K562 (cell line): Measurements from ENCODE around the gene FKBP9. TPM values are rescaled to one million over a fixed set of nuclear protein-coding genes. Genes with fewer than 3 reads are reported as not detected.

ENCODE experiments used
- ATAC-seq: fragments of 200-7000 bp; cut with Tn5 transposase; 3 replicates; pipeline ENCODE4 v1.9.1; 2020; ENCODE audit warnings: moderate library complexity
- BruUV-seq: library from RNA; stranded (reverse); fragments of 400-500 nt; replicated peaks from 2 replicates; lab custom pipeline; 2021; lab: Mats Ljungman, UMichigan
- CTCF ChIA-PET: fragments of 300-600 bp; formaldehyde crosslinking; extraction: SDS; loops from one replicate; lab custom pipeline; 2021; ENCODE audit warnings: low intra/inter-chr PET ratio; lab: Yijun Ruan, JAX
- POLR2A ChIA-PET: fragments of 300-600, 350-650 bp; sonication (Branson Sonifier 250); formaldehyde crosslinking; extraction: SDS; loops from one replicate; lab custom pipeline; 2021; ENCODE audit warnings: antibody characterized with exemption, inconsistent platforms; lab: Yijun Ruan, JAX
- DNase-seq, 4 experiments: peaks; one replicate each; pipeline versions ENCODE4 v3.0.0 to v3.0.0-alpha.2; 2011 to 2018; ENCODE audit warnings: low spot score in 3 of 4, mixed read lengths in 3 of 4; ENCODE audit errors: extremely low read depth in 1 of 4
- FAIRE-seq: peaks from 2 replicates; lab custom pipeline; 2011; peaks lifted over from hg19 to GRCh38; lab: Jason Lieb, UNC
- H2AFZ ChIP-seq: 2 replicates; pipeline ENCODE4 v1.6.0; 2011; ENCODE audit warnings: low read depth, low read length, control low read depth, inconsistent platforms
- H3K27ac ChIP-seq: fragments of 200-600 bp; 3 replicates; pipeline ENCODE4 v1.8.0; 2011; ENCODE audit warnings: low read depth, mild to moderate bottlenecking, control low read depth, inconsistent platforms, low read length, moderate library complexity, mixed read lengths; ENCODE audit errors: extremely low read depth
- H3K27me3 ChIP-seq, 2 experiments: fragments of 300-600 bp in 1 of 2; 2 replicates in 1 of 2; 3 replicates in 1 of 2; pipeline versions ENCODE4 v1.6.0 to v1.8.0; 2011; ENCODE audit warnings: inconsistent platforms in 2 of 2, low read length in 2 of 2, mild to moderate bottlenecking in 1 of 2, mixed read lengths in 1 of 2, moderate library complexity in 1 of 2; ENCODE audit not compliant: control insufficient read depth in 2 of 2, insufficient read depth in 2 of 2
- H3K36me3 ChIP-seq: fragments of 300-600 bp; 3 replicates; pipeline ENCODE4 v1.8.0; 2011; ENCODE audit warnings: mild to moderate bottlenecking, low read length, inconsistent platforms; ENCODE audit not compliant: control insufficient read depth, insufficient read depth
- H3K4me1 ChIP-seq, 2 experiments: fragments of 200-600 bp in 1 of 2; replicated peaks in 1 of 2; 2 replicates in 1 of 2; 3 replicates in 1 of 2; pipeline versions ENCODE4 v1.5.1 to v1.8.0; 2011; ENCODE audit warnings: inconsistent platforms in 2 of 2, low read length in 2 of 2, mild to moderate bottlenecking in 1 of 2, mixed read lengths in 1 of 2, moderate library complexity in 1 of 2; ENCODE audit not compliant: control insufficient read depth in 2 of 2, insufficient read depth in 2 of 2
- H3K4me2 ChIP-seq: 2 replicates; pipeline ENCODE4 v1.6.1; 2011; ENCODE audit warnings: low read length, control low read depth, inconsistent platforms, mixed read lengths; ENCODE audit not compliant: insufficient read depth
- H3K4me3 ChIP-seq: fragments of 200-600 bp; sonication (generic), shearing (Covaris generic); 2 replicates; pipeline ENCODE4 v1.5.1; 2016; ENCODE audit warnings: control low read depth, inconsistent platforms
- H3K79me2 ChIP-seq: fragments of 200-600 bp; 3 replicates; pipeline ENCODE4 v1.8.0; 2011; ENCODE audit warnings: low read length, inconsistent platforms; ENCODE audit not compliant: control insufficient read depth, insufficient read depth
- H3K9ac ChIP-seq, 2 experiments: 2 replicates each; pipeline versions ENCODE4 v1.6.0 to v1.6.1; 2011; ENCODE audit warnings: low read depth in 2 of 2, low read length in 2 of 2, control low read depth in 1 of 2, inconsistent platforms in 1 of 2, mild to moderate bottlenecking in 1 of 2, mixed read lengths in 1 of 2; ENCODE audit not compliant: insufficient read depth in 1 of 2
- H3K9me1 ChIP-seq: one replicate; pipeline ENCODE4 v1.6.0; 2011; ENCODE audit warnings: inconsistent platforms, mild to moderate bottlenecking, low read length, moderate library complexity; ENCODE audit not compliant: control insufficient read depth, insufficient read depth
- H3K9me3 ChIP-seq: replicated peaks from 2 replicates; pipeline ENCODE4 v1.5.1; 2011; ENCODE audit warnings: low read depth, low read length, inconsistent platforms; ENCODE audit not compliant: control insufficient read depth, insufficient read depth
- H4K20me1 ChIP-seq: replicated peaks from 2 replicates; pipeline ENCODE4 v1.6.1; 2011; ENCODE audit warnings: low read length, inconsistent platforms, mixed read lengths; ENCODE audit not compliant: control insufficient read depth, insufficient read depth
- CXXC5 ChIP-seq: fragments of 250-450 bp; sonication (Bioruptor Pico); IDR thresholded peaks from 2 replicates; pipeline ENCODE4 v1.8.0; 2022; ENCODE audit warnings: inconsistent platforms, mild to moderate bottlenecking, moderate library complexity
- WGBS: fragments of 100-300 bp; shearing (Covaris generic); methylation state at CpG from one replicate; pipeline ENCODE4 v1.1.6; 2016; ENCODE audit warnings: low coverage, mixed read lengths; ENCODE audit not compliant: insufficient coverage; ENCODE audit errors: missing lambda C conversion rate; 5-methylcytosine and 5-hydroxymethylcytosine counted together
- in situ Hi-C: fragments of 300-500 bp; cut with MboI; formaldehyde crosslinking; loops from 4 replicates; pipeline ENCODE4 v1.15.0; 2018; ENCODE audit warnings: inconsistent platforms, mixed read lengths
- intact Hi-C: fragments of 100-400 bp; cut with micrococcal nuclease; formaldehyde crosslinking; loops from 2 replicates; pipeline ENCODE4 v1.14.2; 2022
- polyA plus RNA-seq, 8 experiments: library from polyadenylated mRNA; depleted of rRNA in 4 of 8; stranded (reverse) in 5 of 8; unstranded in 3 of 8; fragments of >200 nt; fragmentation: Nextera tagmentation in 2 of 8; fragmentation: Illumina TruSeq in 1 of 8; extraction: Ambion mirVana in 2 of 8; extraction: Trizol in 1 of 8; gene quantifications; 2 replicates each; pipeline versions ENCODE4 v1.2.1 to v1.2.3, GENCODE V29; 2011 to 2014; ENCODE audit warnings: inconsistent platforms in 1 of 8, missing spikeins in 1 of 8
- total RNA-seq, 7 experiments: library from RNA; depleted of rRNA in 6 of 7; stranded (reverse); fragments of >200 nt in 6 of 7; fragmentation: Illumina TruSeq in 2 of 7; extraction: Trizol in 2 of 7; gene quantifications; 2 replicates each; pipeline versions ENCODE4 v1.2.1 to v1.2.3, GENCODE V29; 2011 to 2021; ENCODE audit warnings: low replicate concordance in 1 of 7
- TF ChIP-seq, protein P1 (sequence below): sonication (generic); formaldehyde crosslinking; IDR thresholded peaks from 2 replicates; pipeline ENCODE4 v1.8.0; 2022; ENCODE audit warnings: missing genetic modification reagents, mild to moderate bottlenecking, borderline replicate concordance
- TF ChIP-seq, protein P2 (sequence below): IDR thresholded peaks from 2 replicates; pipeline ENCODE4 v1.6.1; 2014; ENCODE audit warnings: antibody characterized with exemption

Gene FKBP9
- total and polyA plus RNA-seq, 9 of the 15 experiments (the other 6 are each of a cell fraction or from before 2014, with no cell fraction given): 5.9 to 23.7 (median 15.8) TPM

DNA sequence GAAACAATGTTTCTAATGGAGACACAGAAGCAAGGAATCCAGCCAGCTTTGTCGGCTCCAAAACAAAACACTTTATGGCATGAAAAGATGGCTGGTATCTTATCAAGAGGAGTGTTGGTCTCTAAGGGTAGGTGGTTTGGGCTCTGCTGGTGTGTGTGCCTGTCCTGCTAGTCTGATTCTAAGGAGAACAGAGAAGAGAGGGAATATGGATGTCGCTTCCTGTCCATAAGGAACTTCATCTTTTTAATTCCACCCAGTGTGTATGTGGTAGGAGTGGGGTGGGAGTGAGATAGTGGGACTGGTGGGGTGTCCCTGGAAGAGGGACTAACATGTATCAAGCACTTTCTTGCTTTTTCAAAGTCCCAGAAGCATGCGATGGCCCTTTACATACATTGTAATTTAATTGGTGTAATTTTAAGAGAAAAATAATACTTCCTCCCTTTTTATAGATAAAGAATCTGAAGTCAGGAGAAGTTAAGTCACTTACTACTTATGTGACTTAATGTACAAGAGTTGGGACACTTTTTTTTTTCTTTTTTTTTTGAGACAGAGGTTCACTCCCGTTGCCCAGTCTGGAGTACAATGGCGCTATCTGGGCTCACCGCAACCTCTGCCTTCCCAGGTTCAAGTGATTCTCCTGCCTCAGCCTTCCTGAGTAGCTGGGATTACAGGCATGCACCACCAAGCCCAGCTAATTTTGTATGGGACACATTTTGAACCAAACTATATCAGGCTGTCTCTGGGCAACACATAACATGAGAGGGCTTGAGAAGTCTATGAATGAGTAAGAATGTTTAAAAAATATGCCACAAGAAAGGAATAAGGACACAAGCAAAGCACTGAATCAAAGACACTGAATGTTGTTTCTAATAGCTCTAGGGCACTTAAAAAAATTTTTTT lies 86.5 kb downstream of the FKBP9 start:
- no peaks in the 10 kb centered on the region for H3K27me3 ChIP-seq
- peak overlapping the region; percentile 41; the same call in 1 of the 3 replicates for H3K27ac ChIP-seq
- H3K9me1 ChIP-seq: no peaks in the 10 kb centered on the region
- peak; percentile 65 for ATAC-seq
- H3K4me3 ChIP-seq: no peak overlapping the region
- DNase-seq: peak in 2 of 4 experiments; percentile 16 to 32
- FAIRE-seq: peak; percentile 73
- H3K4me1 ChIP-seq: peaks cover 8 to 20% of the 10 kb centered on the region in 2 experiments; a peak in 3 of 5 replicates
- H3K4me2 ChIP-seq: peak overlapping the region; percentile 26
- peaks cover 97% of the 10 kb centered on the region for H3K79me2 ChIP-seq
- H3K36me3 ChIP-seq: no peaks in the 10 kb centered on the region; the same call in 2 of the 3 replicates
- H4K20me1 ChIP-seq: peaks cover 6% of the 10 kb centered on the region
- ChIA-PET CTCF (no interaction called here), POLR2A (interaction anchor here (0.6 to 1.1 kb wide), 6 partner anchors 9 to 234 kb away, joined by 3 to 5 read pairs (median 3); no protein-coding TSS in a partner anchor)
- TF ChIP-seq, protein P1, sequence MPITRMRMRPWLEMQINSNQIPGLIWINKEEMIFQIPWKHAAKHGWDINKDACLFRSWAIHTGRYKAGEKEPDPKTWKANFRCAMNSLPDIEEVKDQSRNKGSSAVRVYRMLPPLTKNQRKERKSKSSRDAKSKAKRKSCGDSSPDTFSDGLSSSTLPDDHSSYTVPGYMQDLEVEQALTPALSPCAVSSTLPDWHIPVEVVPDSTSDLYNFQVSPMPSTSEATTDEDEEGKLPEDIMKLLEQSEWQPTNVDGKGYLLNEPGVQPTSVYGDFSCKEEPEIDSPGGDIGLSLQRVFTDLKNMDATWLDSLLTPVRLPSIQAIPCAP (CRISPR knock-in tag): no peak
- TF ChIP-seq, protein P2, sequence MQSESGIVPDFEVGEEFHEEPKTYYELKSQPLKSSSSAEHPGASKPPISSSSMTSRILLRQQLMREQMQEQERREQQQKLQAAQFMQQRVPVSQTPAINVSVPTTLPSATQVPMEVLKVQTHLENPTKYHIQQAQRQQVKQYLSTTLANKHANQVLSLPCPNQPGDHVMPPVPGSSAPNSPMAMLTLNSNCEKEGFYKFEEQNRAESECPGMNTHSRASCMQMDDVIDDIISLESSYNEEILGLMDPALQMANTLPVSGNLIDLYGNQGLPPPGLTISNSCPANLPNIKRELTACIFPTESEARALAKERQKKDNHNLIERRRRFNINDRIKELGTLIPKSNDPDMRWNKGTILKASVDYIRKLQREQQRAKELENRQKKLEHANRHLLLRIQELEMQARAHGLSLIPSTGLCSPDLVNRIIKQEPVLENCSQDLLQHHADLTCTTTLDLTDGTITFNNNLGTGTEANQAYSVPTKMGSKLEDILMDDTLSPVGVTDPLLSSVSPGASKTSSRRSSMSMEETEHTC: no peak
- 0 out of 2 replicates have a peak, but pooled peaks have one; percentile 7 for TF ChIP-seq CXXC5 (CRISPR knock-in tag)
- no peak overlapping the region for H2AFZ ChIP-seq
- intact Hi-C loops (loop anchor here (5.0 kb wide), 1 partner anchor 151 kb away; the partner anchor contains the start of gene KBTBD2), in situ Hi-C loops (loop anchor here (10.0 kb wide), 1 partner anchor 349 kb away; no protein-coding TSS in a partner anchor)
- no TSS peak for BruUV-seq
- no peaks in the 10 kb centered on the region for H3K9me3 ChIP-seq
- WGBS: 20% methylated on average over 5 of the region's 6 CpGs
- H3K9ac ChIP-seq: no peak overlapping the region
